HL-60 (cell line): Measurements from ENCODE around the gene SLC30A4.

ENCODE experiments used
- DNase-seq, 2 experiments: peaks; one replicate each; pipeline ENCODE4 v3.0.0-alpha.2; 2010 to 2020; ENCODE audit warnings: low read depth in 1 of 2, low spot score in 1 of 2
- H3K27ac ChIP-seq: fragments of 250-450 bp; sonication (Bioruptor Pico); replicated peaks from 2 replicates; pipeline ENCODE4 v1.5.1; 2020; ENCODE audit warnings: mild to moderate bottlenecking, moderate library complexity
- H3K27me3 ChIP-seq: fragments of 250-450 bp; sonication (Bioruptor Pico); 2 replicates; pipeline ENCODE4 v1.5.1; 2021; ENCODE audit warnings: mild to moderate bottlenecking, moderate library complexity; ENCODE audit not compliant: insufficient read depth, poor library complexity, severe bottlenecking
- H3K4me3 ChIP-seq: replicated peaks from 2 replicates; pipeline ENCODE4 v1.5.1; 2011; ENCODE audit warnings: mild to moderate bottlenecking, control low read depth, low read length; ENCODE audit not compliant: insufficient read depth
- GABPA ChIP-seq: IDR thresholded peaks from 2 replicates; pipeline ENCODE4 v1.6.1; 2012; ENCODE audit warnings: low read depth
- POLR2AphosphoS5 ChIP-seq: IDR thresholded peaks from 2 replicates; pipeline ENCODE4 v1.6.1; 2012; ENCODE audit warnings: low read depth
- SPI1 ChIP-seq: IDR thresholded peaks from 2 replicates; pipeline ENCODE4 v1.6.1; 2012; ENCODE audit warnings: low read depth, mild to moderate bottlenecking, borderline replicate concordance
- TF ChIP-seq, protein P1 (sequence below): IDR thresholded peaks from 2 replicates; pipeline ENCODE4 v1.6.1; 2012; ENCODE audit warnings: low read depth; ENCODE audit not compliant: insufficient replicate concordance
- TF ChIP-seq, protein P2 (sequence below): IDR thresholded peaks from one replicate; pipeline ENCODE4 v1.5.1; 2011; ENCODE audit warnings: low read length, control low read depth, inconsistent platforms; ENCODE audit not compliant: insufficient read depth

Gene SLC30A4

DNA sequence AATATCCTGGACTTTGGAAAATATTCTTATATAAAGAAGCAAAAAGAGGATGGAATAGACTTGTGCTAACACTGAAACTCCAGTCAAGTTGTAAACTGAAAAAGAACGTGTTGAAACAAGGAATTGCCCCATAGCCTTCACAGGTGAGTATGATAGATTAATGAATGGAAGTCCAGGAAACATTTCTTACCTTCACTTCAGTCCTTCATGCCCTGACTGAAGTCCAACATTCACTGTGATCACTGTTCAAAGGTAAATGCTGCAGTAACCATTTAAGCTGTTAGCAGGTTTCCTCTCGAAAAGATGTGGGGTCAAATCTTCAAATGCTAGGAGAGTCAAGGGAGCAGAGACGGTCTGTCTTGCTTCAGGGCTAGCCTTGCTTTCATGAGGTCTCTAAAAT is 46.1 kb downstream of the SLC30A4 start:
- H3K27me3 ChIP-seq: peaks cover 4% of the 10 kb centered on the region
- TF ChIP-seq GABPA: no peak
- TF ChIP-seq, protein P1, sequence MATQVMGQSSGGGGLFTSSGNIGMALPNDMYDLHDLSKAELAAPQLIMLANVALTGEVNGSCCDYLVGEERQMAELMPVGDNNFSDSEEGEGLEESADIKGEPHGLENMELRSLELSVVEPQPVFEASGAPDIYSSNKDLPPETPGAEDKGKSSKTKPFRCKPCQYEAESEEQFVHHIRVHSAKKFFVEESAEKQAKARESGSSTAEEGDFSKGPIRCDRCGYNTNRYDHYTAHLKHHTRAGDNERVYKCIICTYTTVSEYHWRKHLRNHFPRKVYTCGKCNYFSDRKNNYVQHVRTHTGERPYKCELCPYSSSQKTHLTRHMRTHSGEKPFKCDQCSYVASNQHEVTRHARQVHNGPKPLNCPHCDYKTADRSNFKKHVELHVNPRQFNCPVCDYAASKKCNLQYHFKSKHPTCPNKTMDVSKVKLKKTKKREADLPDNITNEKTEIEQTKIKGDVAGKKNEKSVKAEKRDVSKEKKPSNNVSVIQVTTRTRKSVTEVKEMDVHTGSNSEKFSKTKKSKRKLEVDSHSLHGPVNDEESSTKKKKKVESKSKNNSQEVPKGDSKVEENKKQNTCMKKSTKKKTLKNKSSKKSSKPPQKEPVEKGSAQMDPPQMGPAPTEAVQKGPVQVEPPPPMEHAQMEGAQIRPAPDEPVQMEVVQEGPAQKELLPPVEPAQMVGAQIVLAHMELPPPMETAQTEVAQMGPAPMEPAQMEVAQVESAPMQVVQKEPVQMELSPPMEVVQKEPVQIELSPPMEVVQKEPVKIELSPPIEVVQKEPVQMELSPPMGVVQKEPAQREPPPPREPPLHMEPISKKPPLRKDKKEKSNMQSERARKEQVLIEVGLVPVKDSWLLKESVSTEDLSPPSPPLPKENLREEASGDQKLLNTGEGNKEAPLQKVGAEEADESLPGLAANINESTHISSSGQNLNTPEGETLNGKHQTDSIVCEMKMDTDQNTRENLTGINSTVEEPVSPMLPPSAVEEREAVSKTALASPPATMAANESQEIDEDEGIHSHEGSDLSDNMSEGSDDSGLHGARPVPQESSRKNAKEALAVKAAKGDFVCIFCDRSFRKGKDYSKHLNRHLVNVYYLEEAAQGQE: no peak
- no peak for TF ChIP-seq SPI1
- TF ChIP-seq POLR2AphosphoS5: no peak
- TF ChIP-seq, protein P2, sequence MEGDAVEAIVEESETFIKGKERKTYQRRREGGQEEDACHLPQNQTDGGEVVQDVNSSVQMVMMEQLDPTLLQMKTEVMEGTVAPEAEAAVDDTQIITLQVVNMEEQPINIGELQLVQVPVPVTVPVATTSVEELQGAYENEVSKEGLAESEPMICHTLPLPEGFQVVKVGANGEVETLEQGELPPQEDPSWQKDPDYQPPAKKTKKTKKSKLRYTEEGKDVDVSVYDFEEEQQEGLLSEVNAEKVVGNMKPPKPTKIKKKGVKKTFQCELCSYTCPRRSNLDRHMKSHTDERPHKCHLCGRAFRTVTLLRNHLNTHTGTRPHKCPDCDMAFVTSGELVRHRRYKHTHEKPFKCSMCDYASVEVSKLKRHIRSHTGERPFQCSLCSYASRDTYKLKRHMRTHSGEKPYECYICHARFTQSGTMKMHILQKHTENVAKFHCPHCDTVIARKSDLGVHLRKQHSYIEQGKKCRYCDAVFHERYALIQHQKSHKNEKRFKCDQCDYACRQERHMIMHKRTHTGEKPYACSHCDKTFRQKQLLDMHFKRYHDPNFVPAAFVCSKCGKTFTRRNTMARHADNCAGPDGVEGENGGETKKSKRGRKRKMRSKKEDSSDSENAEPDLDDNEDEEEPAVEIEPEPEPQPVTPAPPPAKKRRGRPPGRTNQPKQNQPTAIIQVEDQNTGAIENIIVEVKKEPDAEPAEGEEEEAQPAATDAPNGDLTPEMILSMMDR: no peak
- H3K27ac ChIP-seq: no peak overlapping the region
- no peak for DNase-seq
- H3K4me3 ChIP-seq: no peak overlapping the region

DNA sequence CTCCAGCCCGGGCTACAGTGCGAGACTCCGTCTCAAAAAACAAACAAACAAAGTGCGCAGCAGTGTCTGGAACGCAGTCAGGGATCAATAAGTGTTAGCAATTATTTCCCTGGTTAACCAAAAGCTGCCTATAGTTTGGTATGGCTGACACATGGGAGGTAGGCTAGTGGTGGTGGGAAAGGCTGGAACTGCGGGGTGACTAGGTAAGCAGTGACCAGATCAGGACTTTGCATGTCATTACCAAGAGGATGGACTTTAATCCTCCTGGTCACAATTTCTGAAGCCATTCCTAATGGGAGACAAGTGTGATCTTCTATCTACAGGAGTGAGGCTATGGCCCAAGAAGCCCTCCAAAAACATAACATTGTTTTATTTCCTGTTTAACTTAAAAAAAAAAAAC is 47.8 kb downstream of the SLC30A4 start:
- Histone ChIP-seq H3K27ac (no peak overlapping the region), H3K27me3 (no peaks in the 10 kb centered on the region), H3K4me3 (no peak overlapping the region)
- no peak for DNase-seq
- no peak for TF ChIP-seq GABPA
- no peak for TF ChIP-seq SPI1
- TF ChIP-seq, protein P2: no peak
- TF ChIP-seq POLR2AphosphoS5: no peak
- TF ChIP-seq, protein P1: no peak

DNA sequence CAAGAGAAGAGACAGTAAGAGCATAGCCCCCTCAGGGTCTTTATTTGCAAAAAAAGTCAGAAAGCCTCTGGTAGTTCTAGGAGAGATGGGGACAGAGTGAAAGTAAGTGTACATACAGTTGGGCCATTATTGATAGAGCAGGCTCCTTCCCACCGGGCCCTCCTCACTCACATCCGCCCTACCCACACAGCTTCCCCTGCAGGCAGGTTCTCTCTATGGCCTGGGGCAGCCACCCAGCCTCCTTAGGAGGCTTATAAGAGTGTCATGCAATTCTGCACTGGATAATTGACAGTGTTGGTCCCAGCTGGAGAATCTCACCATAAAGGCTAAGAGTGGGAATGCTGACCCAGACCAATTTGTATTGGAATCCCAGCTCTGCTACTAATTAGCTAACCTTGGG is 49.5 kb downstream of the SLC30A4 start:
- TF ChIP-seq, protein P2: no peak
- TF ChIP-seq POLR2AphosphoS5 (no peak), SPI1 (no peak), GABPA (no peak)
- TF ChIP-seq, protein P1: no peak
- DNase-seq: no peak
- no peak overlapping the region for H3K27ac ChIP-seq
- no peaks in the 10 kb centered on the region for H3K27me3 ChIP-seq
- no peak overlapping the region for H3K4me3 ChIP-seq
